SK-N-SH treated with all-trans-retinoic acid at 6 μM for 48 hours (cell line): ENCODE results near the gene RSBN1.

ENCODE experiments used
- CREB5 ChIP-seq: fragments of 250-450 bp; sonication (Bioruptor Pico); IDR thresholded peaks from 2 replicates; pipeline ENCODE4 v1.5.1; 2020; ENCODE audit warnings: low read depth, mild to moderate bottlenecking, moderate library complexity
- CSDC2 ChIP-seq: fragments of 250-450 bp; sonication (Bioruptor Pico); IDR thresholded peaks from 2 replicates; pipeline ENCODE4 v1.5.0; 2020; ENCODE audit warnings: mild to moderate bottlenecking, moderate library complexity
- ISL1 ChIP-seq: fragments of 250-450 bp; sonication (Bioruptor Pico); IDR thresholded peaks from 2 replicates; pipeline ENCODE4 v2.1.2; 2022; ENCODE audit warnings: mild to moderate bottlenecking, moderate library complexity
- PATZ1 ChIP-seq: fragments of 250-450 bp; sonication (Bioruptor Pico); IDR thresholded peaks from 2 replicates; pipeline ENCODE4 v1.8.0; 2020; ENCODE audit warnings: mild to moderate bottlenecking, moderate library complexity, borderline replicate concordance
- POU6F1 ChIP-seq: fragments of 250-450 bp; sonication (Bioruptor Pico); IDR thresholded peaks from 2 replicates; pipeline ENCODE4 v1.8.0; 2021; ENCODE audit warnings: low read depth, mild to moderate bottlenecking, moderate library complexity, borderline replicate concordance
- PPARA ChIP-seq: fragments of 250-450 bp; sonication (Bioruptor Pico); IDR thresholded peaks from 2 replicates; pipeline ENCODE4 v1.5.0; 2020; ENCODE audit warnings: mild to moderate bottlenecking, borderline replicate concordance
- RARB ChIP-seq: fragments of 250-450 bp; sonication (Bioruptor Pico); IDR thresholded peaks from 2 replicates; pipeline ENCODE4 v1.8.0; 2021; ENCODE audit warnings: mild to moderate bottlenecking, moderate library complexity
- ZFP3 ChIP-seq: fragments of 250-450 bp; sonication (Bioruptor Pico); IDR thresholded peaks from 2 replicates; pipeline ENCODE4 v1.5.0; 2020; ENCODE audit warnings: mild to moderate bottlenecking, moderate library complexity

GRCh38 chr1:113861641-113862040 is 49.4 kb upstream of the RSBN1 start:
- no peak for TF ChIP-seq CSDC2
- no peak for TF ChIP-seq PATZ1 (CRISPR knock-in tag)
- no peak for TF ChIP-seq POU6F1 (CRISPR knock-in tag)
- no peak for TF ChIP-seq PPARA
- no peak for TF ChIP-seq RARB
- no peak for TF ChIP-seq ZFP3 (CRISPR knock-in tag)
- TF ChIP-seq ISL1 (CRISPR knock-in tag): no peak
- no peak for TF ChIP-seq CREB5 (CRISPR knock-in tag)
